DND-41 (cell line): Measurements from ENCODE around the gene ELK1.

ENCODE experiments used
- CTCF ChIP-seq: IDR thresholded peaks from 2 replicates; pipeline ENCODE4 v1.5.1; 2012; ENCODE audit warnings: borderline replicate concordance, low read length, moderate library complexity, mild to moderate bottlenecking; ENCODE audit not compliant: poor library complexity, severe bottlenecking; ENCODE audit errors: extremely low read depth
- EZH2 ChIP-seq: IDR thresholded peaks from 3 replicates; pipeline ENCODE4 v1.6.1; 2012; ENCODE audit warnings: borderline replicate concordance, low read depth, mild to moderate bottlenecking, moderate library complexity, low read length, inconsistent platforms; ENCODE audit not compliant: severe bottlenecking

DNA sequence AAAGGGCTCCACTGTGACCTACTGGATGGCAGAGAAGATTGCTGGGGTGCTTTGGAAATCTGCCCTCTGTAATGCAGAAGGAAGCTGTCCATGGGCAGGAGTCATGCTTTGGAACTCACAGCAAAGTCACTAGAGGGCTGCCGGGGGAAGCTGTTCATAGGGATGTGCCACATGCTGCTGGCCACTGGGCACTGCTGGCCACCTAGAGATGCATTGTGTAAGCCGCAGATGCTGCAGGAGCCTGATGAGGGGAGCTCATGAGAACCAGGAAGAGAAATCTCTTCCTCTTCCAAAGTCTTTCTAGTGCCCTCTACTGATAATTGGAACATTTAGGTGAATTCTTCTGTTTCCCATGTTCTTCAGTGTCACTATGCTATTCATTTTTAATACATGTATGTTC lies 39.8 kb upstream of the ELK1 start:
- TF ChIP-seq CTCF (peak; percentile 5), EZH2 (no peak)
